ENCODE measurements around the gene MUC4. TPM values are rescaled to one million over a fixed set of nuclear protein-coding genes. Genes with fewer than 3 reads are reported as not detected.
"Not testable (repeated sequence)": the region's sequence is repeated elsewhere in the genome, so short reads cannot be mapped to it uniquely, and the experiment has no call there.

The MUC4 gene
- total and polyA plus RNA-seq, 5 donors, result 0.02 to 0.12 TPM; not detected in 3

GRCh38 chr3:195731356-195731905 lies 80.3 kb downstream of the MUC4 start:
- ATAC-seq, result no peak
- no peak for DNase-seq
- Histone ChIP-seq H3K4me3 (ENCODE audit: low read length) (no peak overlapping the region), H3K27ac (ENCODE audit: low read length) (no peak overlapping the region), H3K4me1 (ENCODE audit: control insufficient read depth, insufficient read depth, low read length) (no peaks in the 10 kb centered on the region), H3K27me3 (ENCODE audit: control insufficient read depth, insufficient read depth) (no peaks in the 10 kb centered on the region), H3K9me3 (ENCODE audit: control insufficient read depth, low read length) (no peaks in the 10 kb centered on the region)
- intact Hi-C loops (cut with DNase I), result loop anchor here in 1 of 4 donors (10.0 kb wide), 1 partner anchor 103 kb away; no protein-coding TSS in a partner anchor
- 91% methylated on average over 11 of the region's 11 CpGs for WGBS

- 84% methylated on average over 18 of the region's 18 CpGs for WGBS
- ATAC-seq (no peak), DNase-seq (no peak)
- Histone ChIP-seq H3K4me3 (ENCODE audit: low read length) (no peak overlapping the region), H3K9me3 (ENCODE audit: control insufficient read depth, low read length) (no peaks in the 10 kb centered on the region), H3K27me3 (ENCODE audit: control insufficient read depth, insufficient read depth) (no peaks in the 10 kb centered on the region), H3K4me1 (ENCODE audit: control insufficient read depth, insufficient read depth, low read length) (no peaks in the 10 kb centered on the region), H3K27ac (ENCODE audit: low read length) (no peak overlapping the region)
- intact Hi-C loops (cut with DNase I), result loop anchor here in 2 of 4 donors (10.0 kb wide), 2 partner anchors 105 to 115 kb away; no protein-coding TSS in a partner anchor
These were observed 82.1 kb downstream of the MUC4 start for GRCh38 chr3:195729476-195730251.

GRCh38 chr3:195728789-195729188 lies 82.9 kb downstream of the MUC4 start:
- H3K4me3 ChIP-seq (ENCODE audit: low read length); H3K27me3 ChIP-seq (ENCODE audit: control insufficient read depth, insufficient read depth); DNase-seq; ATAC-seq; H3K4me1 ChIP-seq (ENCODE audit: control insufficient read depth, insufficient read depth, low read length); H3K9me3 ChIP-seq (ENCODE audit: control insufficient read depth, low read length); H3K27ac ChIP-seq (ENCODE audit: low read length): not testable (repeated sequence)
- intact Hi-C loops (cut with DNase I), result loop anchor here in 1 of 4 donors (10.0 kb wide), 1 partner anchor 114 kb away; no protein-coding TSS in a partner anchor
- WGBS, result 92% methylated on average over 4 of the region's 5 CpGs

- DNase-seq (no peak), ATAC-seq (no peak)
- Histone ChIP-seq H3K4me3 (ENCODE audit: low read length) (no peak overlapping the region), H3K9me3 (ENCODE audit: control insufficient read depth, low read length) (no peaks in the 10 kb centered on the region), H3K4me1 (ENCODE audit: control insufficient read depth, insufficient read depth, low read length) (no peaks in the 10 kb centered on the region), H3K27ac (ENCODE audit: low read length) (no peak overlapping the region), H3K27me3 (ENCODE audit: control insufficient read depth, insufficient read depth) (no peaks in the 10 kb centered on the region)
- intact Hi-C loops (cut with DNase I), result loop anchor here in 1 of 4 donors (10.0 kb wide), 1 partner anchor 113 kb away; no protein-coding TSS in a partner anchor
- WGBS, result 62% methylated on average over 7 of the region's 7 CpGs
These were observed 84.0 kb downstream of the MUC4 start for GRCh38 chr3:195727606-195728195.

- ATAC-seq, result not testable (repeated sequence)
- intact Hi-C loops (cut with DNase I), result loop anchor here in 1 of 4 donors (10.0 kb wide), 1 partner anchor 111 kb away; no protein-coding TSS in a partner anchor
These were observed 85.6 kb downstream of the MUC4 start for GRCh38 chr3:195725916-195726740.

GRCh38 chr3:195724363-195724762 lies 87.4 kb downstream of the MUC4 start:
- WGBS, result no CpG with 5 or more reads among the region's 13 CpGs
- not testable (repeated sequence) for H3K4me3 ChIP-seq (ENCODE audit: low read length); H3K9me3 ChIP-seq (ENCODE audit: control insufficient read depth, low read length); H3K27ac ChIP-seq (ENCODE audit: low read length); H3K27me3 ChIP-seq (ENCODE audit: control insufficient read depth, insufficient read depth); DNase-seq; H3K4me1 ChIP-seq (ENCODE audit: control insufficient read depth, insufficient read depth, low read length)
- peak in 1 of 2 donors; percentile 15 for ATAC-seq
- intact Hi-C loops (cut with DNase I), result loop anchor here in 1 of 4 donors (10.0 kb wide), 1 partner anchor 110 kb away; no protein-coding TSS in a partner anchor

More at GRCh38 chr3:195725916-195726740, 85.6 kb downstream of the MUC4 start:
- WGBS, result 89% methylated on average over 32 of the region's 32 CpGs
- H3K27ac ChIP-seq (ENCODE audit: low read length); H3K9me3 ChIP-seq (ENCODE audit: control insufficient read depth, low read length); H3K4me3 ChIP-seq (ENCODE audit: low read length); H3K4me1 ChIP-seq (ENCODE audit: control insufficient read depth, insufficient read depth, low read length); H3K27me3 ChIP-seq (ENCODE audit: control insufficient read depth, insufficient read depth); DNase-seq: not testable (repeated sequence)

- 70% methylated on average over 7 of the region's 9 CpGs for WGBS
These were observed 88.8 kb downstream of the MUC4 start for GRCh38 chr3:195722996-195723345.

GRCh38 chr3:195722139-195722995 lies 89.4 kb downstream of the MUC4 start:
- not testable (repeated sequence) for H3K9me3 ChIP-seq (ENCODE audit: control insufficient read depth, low read length); H3K4me1 ChIP-seq (ENCODE audit: control insufficient read depth, insufficient read depth, low read length); H3K27ac ChIP-seq (ENCODE audit: low read length); H3K4me3 ChIP-seq (ENCODE audit: low read length); H3K27me3 ChIP-seq (ENCODE audit: control insufficient read depth, insufficient read depth); DNase-seq
- 84% methylated on average over 18 of the region's 21 CpGs for WGBS
- intact Hi-C loops (cut with DNase I), result loop anchor here in 1 of 4 donors (10.0 kb wide), 1 partner anchor 108 kb away; no protein-coding TSS in a partner anchor
- ATAC-seq, result peak in 1 of 2 donors; percentile 23

More at GRCh38 chr3:195722996-195723345, 88.8 kb downstream of the MUC4 start:
- H3K4me3 ChIP-seq (ENCODE audit: low read length); H3K9me3 ChIP-seq (ENCODE audit: control insufficient read depth, low read length); H3K4me1 ChIP-seq (ENCODE audit: control insufficient read depth, insufficient read depth, low read length); H3K27ac ChIP-seq (ENCODE audit: low read length); ATAC-seq; H3K27me3 ChIP-seq (ENCODE audit: control insufficient read depth, insufficient read depth); DNase-seq: not testable (repeated sequence)
- intact Hi-C loops (cut with DNase I), result loop anchor here in 1 of 4 donors (10.0 kb wide), 1 partner anchor 108 kb away; no protein-coding TSS in a partner anchor

- WGBS, result 72% methylated on average over 13 of the region's 16 CpGs
- not testable (repeated sequence) for H3K4me3 ChIP-seq (ENCODE audit: low read length); H3K9me3 ChIP-seq (ENCODE audit: control insufficient read depth, low read length); H3K4me1 ChIP-seq (ENCODE audit: control insufficient read depth, insufficient read depth, low read length); H3K27ac ChIP-seq (ENCODE audit: low read length); DNase-seq; H3K27me3 ChIP-seq (ENCODE audit: control insufficient read depth, insufficient read depth)
- intact Hi-C loops (cut with DNase I), result loop anchor here in 1 of 4 donors (10.0 kb wide), 1 partner anchor 106 kb away; no protein-coding TSS in a partner anchor
- peak in 1 of 2 donors; percentile 27 for ATAC-seq
These were observed 90.8 kb downstream of the MUC4 start, which contains the start of gene MUC20 for GRCh38 chr3:195720831-195721506. MUC20 (plus strand) TSS chr3:195720978; CDS start chr3:195721008, 30 bp downstream.
